OCI-LY1 (cell line): ENCODE measurements around the gene ABHD18.
"Not testable (repeated sequence)": the region's sequence is repeated elsewhere in the genome, so short reads cannot be mapped to it uniquely, and the experiment has no call there.

Experiments
- EZH2 ChIP-seq: fragments of 200-600 bp; sonication (generic), shearing (Covaris generic); IDR thresholded peaks from 2 replicates; pipeline ENCODE4 v1.8.0; 2017; ENCODE audit warnings: borderline replicate concordance, mixed run types, mild to moderate bottlenecking, antibody characterized with exemption, low read length, moderate library complexity, mixed read lengths
- TF ChIP-seq, protein P1 (sequence below): fragments of 200-600 bp; sonication (generic), shearing (Covaris generic); IDR thresholded peaks from 2 replicates; pipeline ENCODE4 v1.5.1; 2017; ENCODE audit warnings: mild to moderate bottlenecking, antibody characterized with exemption, low read length, moderate library complexity, mixed read lengths

DNA sequence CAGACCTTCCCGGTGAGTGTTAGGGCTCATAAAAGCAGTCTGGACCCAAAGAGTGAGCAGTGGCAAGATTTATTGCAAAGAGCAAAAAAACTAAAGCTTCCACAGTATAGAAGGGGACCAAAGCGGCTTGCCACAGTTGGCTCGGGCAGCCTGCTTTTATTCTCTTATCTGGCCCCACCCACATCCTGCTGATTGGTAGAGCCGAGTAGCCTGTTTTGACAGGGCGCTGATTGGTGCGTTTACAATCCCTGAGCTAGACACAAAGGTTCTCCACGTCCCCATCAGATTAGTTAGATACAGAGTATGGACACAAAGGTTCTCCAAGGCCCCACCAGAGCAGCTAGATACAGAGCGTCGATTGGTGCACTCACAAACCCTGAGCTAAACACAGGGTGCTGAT is 81.8 kb downstream of the ABHD18 start:
- TF ChIP-seq, protein P1, sequence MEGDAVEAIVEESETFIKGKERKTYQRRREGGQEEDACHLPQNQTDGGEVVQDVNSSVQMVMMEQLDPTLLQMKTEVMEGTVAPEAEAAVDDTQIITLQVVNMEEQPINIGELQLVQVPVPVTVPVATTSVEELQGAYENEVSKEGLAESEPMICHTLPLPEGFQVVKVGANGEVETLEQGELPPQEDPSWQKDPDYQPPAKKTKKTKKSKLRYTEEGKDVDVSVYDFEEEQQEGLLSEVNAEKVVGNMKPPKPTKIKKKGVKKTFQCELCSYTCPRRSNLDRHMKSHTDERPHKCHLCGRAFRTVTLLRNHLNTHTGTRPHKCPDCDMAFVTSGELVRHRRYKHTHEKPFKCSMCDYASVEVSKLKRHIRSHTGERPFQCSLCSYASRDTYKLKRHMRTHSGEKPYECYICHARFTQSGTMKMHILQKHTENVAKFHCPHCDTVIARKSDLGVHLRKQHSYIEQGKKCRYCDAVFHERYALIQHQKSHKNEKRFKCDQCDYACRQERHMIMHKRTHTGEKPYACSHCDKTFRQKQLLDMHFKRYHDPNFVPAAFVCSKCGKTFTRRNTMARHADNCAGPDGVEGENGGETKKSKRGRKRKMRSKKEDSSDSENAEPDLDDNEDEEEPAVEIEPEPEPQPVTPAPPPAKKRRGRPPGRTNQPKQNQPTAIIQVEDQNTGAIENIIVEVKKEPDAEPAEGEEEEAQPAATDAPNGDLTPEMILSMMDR = not testable (repeated sequence)
- TF ChIP-seq EZH2 = not testable (repeated sequence)
